Activated CD4-positive, alpha-beta T cell treated with anti-CD3 and anti-CD28 coated beads, Interleukin-2, amount 10 ng/mL, durations not matched to agents 7 days and 5 days (primary cell): ENCODE data around the gene TMC5. TPM values are rescaled to one million over a fixed set of nuclear protein-coding genes. Genes with fewer than 3 reads are reported as not detected.

Experiments
- CTCF ChIA-PET: fragments of 350-600 bp; sonication (Branson Sonifier 250); formaldehyde crosslinking; loops from one replicate; lab custom pipeline; 2021; ENCODE audit warnings: antibody characterized with exemption; lab: Charles Lee
- POLR2A ChIA-PET: fragments of 350-600 bp; sonication (Branson Sonifier 250); formaldehyde crosslinking; loops from one replicate; lab custom pipeline; 2021; ENCODE audit warnings: antibody characterized with exemption; lab: Charles Lee
- DNase-seq: peaks from one replicate; pipeline ENCODE4 v3.0.0-alpha.2; 2020
- H3K27ac Mint-ChIP-seq: one replicate; pipeline ENCODE4 v1.8.0; 2021; ENCODE audit warnings: mild to moderate bottlenecking, moderate library complexity, mixed read lengths
- H3K27me3 Mint-ChIP-seq: one replicate; pipeline ENCODE4 v1.8.0; 2021; ENCODE audit warnings: mixed read lengths
- H3K36me3 Mint-ChIP-seq: one replicate; pipeline ENCODE4 v1.8.0; 2021; ENCODE audit warnings: low read depth, mixed read lengths
- H3K4me1 Mint-ChIP-seq: one replicate; pipeline ENCODE4 v1.8.0; 2021; ENCODE audit warnings: mixed read lengths
- H3K4me3 Mint-ChIP-seq: one replicate; pipeline ENCODE4 v1.8.0; 2021; ENCODE audit warnings: mild to moderate bottlenecking, moderate library complexity, mixed read lengths
- H3K9me3 Mint-ChIP-seq: one replicate; pipeline ENCODE4 v1.8.0; 2021; ENCODE audit warnings: mixed read lengths
- total RNA-seq, 2 experiments: library from RNA; stranded (reverse); gene quantifications; one replicate each; pipeline ENCODE4 v1.2.3, GENCODE V29; 2021

TMC5 gene
- total RNA-seq, 2 experiments from 2014 or later = not detected

DNA sequence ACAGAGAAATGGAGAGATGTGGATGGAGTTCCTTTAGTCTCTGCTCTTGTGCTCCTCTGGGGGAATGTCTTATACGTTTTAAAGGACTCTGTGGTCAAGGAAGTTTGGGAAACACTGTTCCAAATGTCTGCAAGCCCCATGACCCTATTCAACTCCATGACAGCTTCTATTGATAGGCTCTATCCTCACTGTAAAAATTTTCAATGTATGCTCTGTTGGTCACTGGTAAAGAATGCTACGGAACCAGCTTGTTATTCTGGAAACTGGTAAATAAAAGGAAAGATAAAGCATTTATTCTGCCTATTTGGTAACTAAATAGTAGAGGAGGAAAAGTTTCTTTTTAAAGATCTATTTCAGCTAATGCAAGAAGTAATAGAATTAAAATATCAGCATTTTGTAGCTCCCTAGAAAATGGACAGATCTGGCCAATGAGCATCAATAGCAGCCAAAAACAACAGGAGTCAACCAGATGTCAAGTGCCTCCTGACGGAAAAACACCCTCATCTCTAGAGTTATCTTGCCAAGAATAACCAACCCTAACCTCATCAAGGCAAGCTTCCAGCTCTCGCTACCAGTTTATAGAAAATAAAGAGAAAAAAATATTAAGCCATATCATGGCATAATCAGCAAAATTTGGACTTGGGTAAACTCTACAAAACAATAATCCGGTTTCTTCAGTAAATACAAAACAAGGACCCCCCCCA is 88.1 kb downstream of the TMC5 start:
- CTCF ChIA-PET = interaction anchor here (0.6 kb wide), 1 partner anchor 61 kb away, joined by 4 read pairs; no protein-coding TSS in a partner anchor
- POLR2A ChIA-PET = interaction anchor here (0.7 kb wide), 1 partner anchor 713 kb away, joined by 5 read pairs; no protein-coding TSS in a partner anchor
- H3K4me3 Mint-ChIP-seq = no peak overlapping the region
- H3K27ac Mint-ChIP-seq = no peak overlapping the region
- H3K36me3 Mint-ChIP-seq = peaks cover 36% of the 10 kb centered on the region
- H3K27me3 Mint-ChIP-seq = no peaks in the 10 kb centered on the region
- peaks cover 8% of the 10 kb centered on the region for H3K4me1 Mint-ChIP-seq
- H3K9me3 Mint-ChIP-seq = no peaks in the 10 kb centered on the region
- DNase-seq = no peak

DNA sequence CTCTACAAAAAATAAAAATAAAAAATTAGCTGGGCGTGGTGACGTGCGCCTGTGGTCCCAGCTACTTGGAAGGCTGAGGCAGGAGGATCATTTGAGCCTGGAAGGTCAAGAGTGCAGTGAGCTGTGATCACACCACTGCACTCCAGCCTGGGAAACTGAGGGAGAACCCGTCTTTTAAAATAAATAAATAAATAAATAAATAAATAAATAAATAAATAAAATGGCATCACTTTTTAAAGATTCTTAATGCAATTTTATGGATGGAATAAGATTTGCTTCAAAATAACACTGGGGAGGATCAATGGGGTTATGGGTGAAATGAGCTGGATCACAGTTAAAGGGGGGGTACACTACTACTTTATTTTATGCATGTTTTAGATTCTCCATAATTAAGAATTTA is 89.3 kb downstream of the TMC5 start:
- H3K27ac Mint-ChIP-seq = no peak overlapping the region
- H3K4me1 Mint-ChIP-seq = peaks cover 8% of the 10 kb centered on the region
- CTCF ChIA-PET = no interaction called here
- POLR2A ChIA-PET = no interaction called here
- H3K4me3 Mint-ChIP-seq = no peak overlapping the region
- no peaks in the 10 kb centered on the region for H3K9me3 Mint-ChIP-seq
- H3K36me3 Mint-ChIP-seq = peaks cover 31% of the 10 kb centered on the region
- no peaks in the 10 kb centered on the region for H3K27me3 Mint-ChIP-seq
- no peak for DNase-seq

DNA sequence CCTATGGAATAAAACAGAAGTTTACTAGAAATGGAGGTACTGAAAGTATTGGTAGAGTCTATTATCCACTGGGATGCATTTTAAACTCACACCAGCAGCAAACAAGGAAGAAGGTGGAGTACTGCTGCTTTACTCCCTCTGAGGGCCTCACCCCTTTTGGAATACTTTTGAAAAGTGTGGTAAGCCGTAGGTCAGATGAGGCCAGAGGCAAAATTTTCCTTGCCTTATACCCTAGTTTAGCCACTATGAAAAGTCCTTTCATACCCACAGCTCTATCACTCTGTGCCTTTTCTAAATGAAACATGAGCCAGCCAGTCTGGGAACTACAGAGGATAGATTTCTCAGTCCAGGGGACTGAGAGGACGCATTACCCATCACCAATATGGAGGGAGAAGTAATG is 90.2 kb downstream of the TMC5 start:
- H3K36me3 Mint-ChIP-seq = peaks cover 30% of the 10 kb centered on the region
- POLR2A ChIA-PET = no interaction called here
- no peaks in the 10 kb centered on the region for H3K27me3 Mint-ChIP-seq
- CTCF ChIA-PET = no interaction called here
- no peak overlapping the region for H3K27ac Mint-ChIP-seq
- no peak overlapping the region for H3K4me3 Mint-ChIP-seq
- H3K9me3 Mint-ChIP-seq = no peaks in the 10 kb centered on the region
- peaks cover 8% of the 10 kb centered on the region for H3K4me1 Mint-ChIP-seq
- DNase-seq = no peak

DNA sequence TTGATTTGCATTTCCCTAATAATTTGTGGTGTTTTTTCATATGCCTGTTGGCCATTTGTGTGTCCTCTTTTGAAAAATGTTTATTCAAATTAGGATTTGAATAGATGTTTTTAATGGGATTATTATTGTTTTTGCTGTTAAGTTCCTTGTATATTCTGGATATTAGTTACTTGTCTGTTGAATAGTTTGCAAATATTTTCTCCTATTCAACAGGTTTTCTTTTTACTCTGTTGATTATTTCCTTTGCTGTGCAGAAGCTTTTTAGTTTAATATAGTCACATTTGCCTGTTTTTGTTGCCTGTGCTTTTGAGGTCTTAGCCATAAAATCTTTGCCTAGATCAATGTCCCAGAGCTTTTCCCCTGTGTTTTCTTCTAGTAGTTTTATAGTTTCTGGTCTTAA is 94.6 kb downstream of the TMC5 start:
- ChIA-PET CTCF (interaction anchor here (0.8 kb wide), 1 partner anchor 9 kb away, joined by 5 read pairs; the partner anchor contains the start of gene GDE1), POLR2A (no interaction called here)
- Mint-ChIP-seq H3K27ac (no peak overlapping the region), H3K36me3 (peaks cover 36% of the 10 kb centered on the region), H3K4me3 (no peak overlapping the region), H3K9me3 (no peaks in the 10 kb centered on the region), H3K4me1 (peaks cover 12% of the 10 kb centered on the region), H3K27me3 (no peaks in the 10 kb centered on the region)
- no peak for DNase-seq

DNA sequence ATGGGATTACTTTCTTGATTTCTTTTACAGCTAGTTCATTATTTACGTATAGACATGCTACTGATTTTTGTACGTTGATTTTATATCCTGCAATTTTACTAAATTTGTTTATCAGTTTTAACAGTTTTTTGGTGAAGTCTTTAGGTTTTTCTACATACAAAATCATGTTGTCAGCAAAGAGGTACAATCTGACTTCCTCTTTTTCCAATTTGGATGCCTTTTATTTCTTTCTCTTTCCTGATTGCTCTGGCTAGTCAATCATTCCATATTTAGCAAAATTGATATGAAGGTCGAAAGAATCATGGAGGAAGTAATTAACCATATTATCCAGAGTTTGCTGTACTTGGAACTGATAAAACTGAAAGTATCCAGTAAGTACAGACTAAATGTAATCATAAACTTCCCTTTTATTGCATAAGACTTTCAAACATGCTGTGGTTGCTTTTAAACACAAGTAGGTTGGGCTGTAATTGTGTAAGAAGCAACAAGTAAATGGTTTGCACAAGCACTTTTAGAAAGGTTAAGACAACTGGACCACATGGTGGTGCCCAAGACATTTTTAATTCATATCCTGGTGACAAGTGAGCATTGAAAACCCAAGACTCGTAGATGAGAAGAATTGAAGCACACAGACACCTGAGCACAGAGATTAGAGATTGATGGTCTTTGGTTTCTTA is 95.8 kb downstream of the TMC5 start:
- CTCF ChIA-PET = interaction anchor here (0.7 kb wide), 1 partner anchor 10 kb away, joined by 3 read pairs; no protein-coding TSS in a partner anchor

DNA sequence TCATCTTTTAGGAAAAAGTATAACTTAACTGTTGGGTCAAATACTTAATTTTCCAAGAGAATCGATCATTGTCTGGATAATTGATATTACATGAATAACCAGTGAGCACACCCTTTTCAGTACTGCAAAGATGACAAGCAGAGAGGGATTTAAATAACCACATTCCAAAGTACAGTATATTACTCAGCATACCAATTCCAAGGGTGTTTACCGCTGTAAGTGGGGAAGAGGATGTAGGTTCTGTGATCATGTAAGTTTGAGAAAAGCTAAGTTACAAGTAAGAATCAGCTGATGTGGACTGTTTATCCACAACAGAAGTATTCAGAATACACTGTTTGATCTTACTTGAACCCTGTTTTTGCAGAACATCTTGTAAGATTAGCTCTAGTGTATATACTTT is 98.1 kb downstream of the TMC5 start:
- Mint-ChIP-seq H3K36me3 (peaks cover 39% of the 10 kb centered on the region), H3K27me3 (no peaks in the 10 kb centered on the region), H3K27ac (no peak overlapping the region), H3K4me3 (no peak overlapping the region), H3K4me1 (peaks cover 37% of the 10 kb centered on the region), H3K9me3 (no peaks in the 10 kb centered on the region)
- CTCF ChIA-PET = interaction anchor here (0.5 to 2.2 kb wide), 3 partner anchors 13 to 26 kb away, joined by 3 to 4 read pairs (median 4); no protein-coding TSS in a partner anchor
- POLR2A ChIA-PET = no interaction called here
- DNase-seq = no peak

More for the DNA sequence above, 95.8 kb downstream of the TMC5 start:
- Mint-ChIP-seq H3K27me3 (no peaks in the 10 kb centered on the region), H3K9me3 (no peaks in the 10 kb centered on the region), H3K4me3 (no peak overlapping the region), H3K27ac (no peak overlapping the region), H3K36me3 (peaks cover 39% of the 10 kb centered on the region), H3K4me1 (peaks cover 21% of the 10 kb centered on the region)
- POLR2A ChIA-PET = no interaction called here
- no peak for DNase-seq

DNA sequence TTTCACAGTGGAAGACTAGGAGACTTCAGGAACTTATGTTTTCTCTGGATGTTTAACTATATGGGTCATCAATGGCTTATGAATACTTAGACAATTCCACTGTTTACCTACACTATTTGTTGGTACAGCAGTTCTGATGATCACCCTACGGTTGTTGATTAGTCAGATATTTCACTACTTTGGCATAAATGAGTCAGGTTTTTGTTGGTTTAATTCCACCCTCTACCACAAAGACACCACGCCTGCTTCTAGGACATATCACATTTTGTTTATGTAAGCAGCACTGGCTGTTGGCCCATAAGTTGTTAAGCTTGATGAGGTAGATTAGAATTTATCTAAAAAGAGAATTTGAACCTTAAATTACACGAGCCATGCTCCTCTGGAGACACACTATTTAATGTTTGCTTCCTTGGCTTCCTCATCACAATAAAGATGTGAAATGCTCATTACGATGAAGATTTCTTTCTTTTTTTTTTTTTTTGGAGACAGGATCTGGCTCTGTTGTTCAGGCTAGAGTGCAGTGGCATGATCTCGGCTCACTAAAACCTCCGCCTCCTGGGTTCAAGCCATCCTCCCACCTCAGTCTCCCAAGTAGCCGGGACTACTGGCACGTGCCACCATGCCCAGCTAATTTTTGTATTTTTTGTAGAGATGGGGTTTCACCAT is 99.9 kb downstream of the TMC5 start:
- DNase-seq = no peak
- Mint-ChIP-seq H3K9me3 (no peaks in the 10 kb centered on the region), H3K4me1 (peaks cover 50% of the 10 kb centered on the region), H3K4me3 (no peak overlapping the region), H3K27me3 (no peaks in the 10 kb centered on the region), H3K36me3 (peaks cover 37% of the 10 kb centered on the region), H3K27ac (peak overlapping the region; percentile 10)
- ChIA-PET CTCF (interaction anchor here (0.6 to 2.2 kb wide), 3 partner anchors 27 to 385 kb away, joined by 3 to 4 read pairs (median 4); no protein-coding TSS in a partner anchor), POLR2A (no interaction called here)

GRCh38 chr16:19518388-19518787 is 100.7 kb downstream of the TMC5 start:
- ChIA-PET POLR2A (no interaction called here), CTCF (no interaction called here)
- Mint-ChIP-seq H3K4me3 (no peak overlapping the region), H3K9me3 (no peaks in the 10 kb centered on the region), H3K36me3 (peaks cover 28% of the 10 kb centered on the region), H3K27ac (no peak overlapping the region), H3K4me1 (peaks cover 51% of the 10 kb centered on the region), H3K27me3 (no peaks in the 10 kb centered on the region)
- no peak for DNase-seq

GRCh38 chr16:19520861-19521331 is 103.2 kb downstream of the TMC5 start:
- H3K27ac Mint-ChIP-seq = peak overlapping the region; percentile 92
- H3K27me3 Mint-ChIP-seq = no peaks in the 10 kb centered on the region
- H3K4me1 Mint-ChIP-seq = peaks cover 56% of the 10 kb centered on the region
- ChIA-PET POLR2A (no interaction called here), CTCF (interaction anchor here (0.6 to 1.4 kb wide), 5 partner anchors 9 to 73 kb away, joined by 3 to 5 read pairs (median 3); no protein-coding TSS in a partner anchor)
- H3K36me3 Mint-ChIP-seq = peaks cover 16% of the 10 kb centered on the region
- no peak for DNase-seq
- H3K9me3 Mint-ChIP-seq = no peaks in the 10 kb centered on the region
- H3K4me3 Mint-ChIP-seq = peak overlapping the region; percentile 96

DNA sequence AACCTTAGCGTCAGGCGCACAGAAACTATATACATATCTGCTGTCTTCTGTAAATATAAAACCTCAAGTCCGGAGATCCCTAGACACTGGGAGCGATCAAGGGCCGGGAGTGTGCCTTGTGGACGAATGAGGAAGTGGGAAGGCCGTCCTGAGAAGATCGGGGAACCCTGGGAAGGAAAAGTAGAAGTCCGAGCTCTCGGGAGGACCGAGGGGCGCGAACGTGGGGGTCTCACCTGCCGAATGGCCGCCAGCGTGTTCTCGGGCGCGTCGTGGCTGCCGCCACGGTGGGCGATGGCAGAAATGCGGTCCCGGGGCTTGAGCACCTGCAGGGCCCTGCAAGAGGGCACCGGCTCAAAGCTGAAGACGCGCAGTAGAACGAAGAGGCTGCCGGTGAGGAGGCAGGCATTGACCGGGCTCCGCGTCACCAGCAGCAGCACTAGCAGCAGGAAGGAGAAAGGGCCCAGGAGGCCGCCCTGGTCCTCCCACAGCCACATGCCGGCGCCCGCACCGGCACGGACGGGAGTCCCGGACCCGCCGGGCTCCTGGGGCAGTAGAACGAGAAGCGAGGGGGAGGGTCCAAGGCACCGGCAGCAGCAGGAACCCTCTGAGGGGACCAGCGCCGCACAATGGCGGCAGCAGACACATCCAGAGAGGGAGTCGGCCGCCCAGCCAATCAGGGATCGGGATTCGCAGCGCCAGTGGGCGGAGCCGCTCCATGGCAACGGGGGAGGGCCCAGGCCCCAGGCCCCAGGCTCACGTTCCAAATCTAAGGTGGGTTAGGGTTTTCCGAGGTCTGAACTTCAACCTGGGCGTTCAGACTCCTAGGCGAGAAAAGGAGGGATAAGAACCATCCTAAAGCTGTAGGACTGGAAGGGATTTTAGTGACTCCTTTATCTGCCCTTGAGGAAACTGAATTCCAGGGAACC is 104.1 kb downstream of the TMC5 start, which contains the start of gene GDE1:
GDE1 (minus strand) TSS at position 628 of the 926 bp plus-strand sequence; CDS start at position 494, 134 bp downstream.
- CTCF ChIA-PET = interaction anchor here (0.6 to 1.4 kb wide), 3 partner anchors 9 to 436 kb away, joined by 3 to 5 read pairs (median 3); no protein-coding TSS in a partner anchor
- no peaks in the 10 kb centered on the region for H3K27me3 Mint-ChIP-seq

DNA sequence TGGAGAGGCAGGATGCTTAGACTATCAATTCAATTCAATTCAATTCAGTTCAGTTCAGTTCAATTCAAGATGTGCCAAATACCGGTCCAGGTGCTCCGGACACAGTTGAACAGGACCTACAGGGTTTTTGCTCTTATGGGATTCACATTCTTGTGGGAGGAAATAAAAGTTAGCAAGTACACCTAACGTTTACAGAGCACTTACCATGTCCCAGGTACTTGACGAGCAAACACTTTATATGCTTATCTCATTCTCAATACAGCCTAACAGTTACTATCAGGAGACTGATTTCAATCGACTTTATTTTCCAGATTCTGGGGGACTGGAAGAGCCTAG is 104.7 kb downstream of the TMC5 start:
- H3K27ac Mint-ChIP-seq = peak overlapping the region; percentile 92
- CTCF ChIA-PET = interaction anchor here (1.4 kb wide), 1 partner anchor 71 kb away, joined by 3 read pairs; no protein-coding TSS in a partner anchor
- H3K27me3 Mint-ChIP-seq = no peaks in the 10 kb centered on the region
- no peaks in the 10 kb centered on the region for H3K9me3 Mint-ChIP-seq
- H3K4me3 Mint-ChIP-seq = peak overlapping the region; percentile 96
- peaks cover 6% of the 10 kb centered on the region for H3K36me3 Mint-ChIP-seq
- DNase-seq = no peak
- peaks cover 56% of the 10 kb centered on the region for H3K4me1 Mint-ChIP-seq
- POLR2A ChIA-PET = no interaction called here

More for the DNA sequence above, 104.1 kb downstream of the TMC5 start, which contains the start of gene GDE1:
- Mint-ChIP-seq H3K9me3 (no peaks in the 10 kb centered on the region), H3K27ac (peak within 1 kb of the TSS; percentile 92), H3K4me1 (peaks cover 59% of the 10 kb centered on the region), H3K4me3 (peak within 1 kb of the TSS; percentile 96), H3K36me3 (peaks cover 12% of the 10 kb centered on the region)
- DNase-seq = peak; percentile 95
- POLR2A ChIA-PET = no interaction called here
